ENCODE data around the gene SRRM2. TPM values are rescaled to one million over a fixed set of nuclear protein-coding genes. Genes with fewer than 3 reads are reported as not detected.

The SRRM2 gene
- total and polyA plus RNA-seq, 9 of the 15 experiments (the other 6 are each of a cell fraction or from before 2014, with no cell fraction given): 26.7 to 563 (median 81.1) TPM

GRCh38 chr16:2719328-2720063 is 32.9 kb upstream of the SRRM2 start (continued):
- no peak for TF ChIP-seq ILK (tag; IDR thresholded peaks at IDR 0.05; ENCODE audit: borderline replicate concordance, low read depth)
- TF ChIP-seq MYBL2 (IDR thresholded peaks at IDR 0.05; ENCODE audit: low read depth): no peak
- no peak for TF ChIP-seq MYBL2 (CRISPR knock-in tag; IDR thresholded peaks at IDR 0.05; ENCODE audit: borderline replicate concordance)
- no peak for TF ChIP-seq CGGBP1 (CRISPR knock-in tag; IDR thresholded peaks at IDR 0.05)
- no peak for TF ChIP-seq HDAC1 (IDR thresholded peaks at IDR 0.05)

- Histone ChIP-seq H3K79me2 (ENCODE audit: control insufficient read depth, insufficient read depth, low read length) (no peaks in the 10 kb centered on the region), H4K20me1 (replicated peaks; ENCODE audit: control insufficient read depth, insufficient read depth, low read length) (peaks cover 4% of the 10 kb centered on the region; the same call in 1 of the 2 replicates), H3K4me3 (peak within 1 kb of the TSS; percentile 51), H3K9me1 (ENCODE audit: control insufficient read depth, insufficient read depth, low read length) (no peaks in the 10 kb centered on the region), H3K4me1 (replicated peaks in 1 of 2; ENCODE audit: control insufficient read depth in 2 of 2, insufficient read depth in 2 of 2, low read length in 2 of 2) (peaks cover 2 to 60% of the 10 kb centered on the region in 2 experiments; a peak in 3 of 5 replicates), H3K27me3 (ENCODE audit: control insufficient read depth in 2 of 2, insufficient read depth in 2 of 2, low read length in 2 of 2) (peaks cover 0 to 2% of the 10 kb centered on the region in 2 experiments; a peak in 3 of 5 replicates), H3K9me3 (replicated peaks; ENCODE audit: control insufficient read depth, insufficient read depth, low read depth, low read length) (no peaks in the 10 kb centered on the region), H3K27ac (ENCODE audit: extremely low read depth, low read depth, low read length) (peak within 1 kb of the TSS; percentile 44), H3K4me2 (ENCODE audit: insufficient read depth, low read length) (peak within 1 kb of the TSS; percentile 65), H3K9ac (ENCODE audit: insufficient read depth in 1 of 2, low read depth in 2 of 2, low read length in 2 of 2) (peak within 1 kb of the TSS; percentile 64 to 92; a peak in 3 of 4 replicates), H2AFZ (ENCODE audit: low read depth, low read length) (peak within 1 kb of the TSS; percentile 69), H3K36me3 (ENCODE audit: control insufficient read depth, insufficient read depth, low read length) (no peaks in the 10 kb centered on the region)
- WGBS (ENCODE audit: insufficient coverage, low coverage, missing lambda C conversion rate): 90% methylated on average over 25 of the region's 26 CpGs
- intact Hi-C loops (cut with micrococcal nuclease) (no loop called here), in situ Hi-C loops (cut with MboI) (no loop called here)
- BruUV-seq (replicated peaks): no TSS peak
- ChIA-PET POLR2A (interaction anchor here (0.5 to 0.6 kb wide), 2 partner anchors 22 to 204 kb away, joined by 3 read pairs; no protein-coding TSS in a partner anchor), CTCF (ENCODE audit: low intra/inter-chr PET ratio) (no interaction called here)
- no peak for ATAC-seq
- DNase-seq (ENCODE audit: extremely low read depth in 1 of 4, low spot score in 3 of 4): no peak
- no peak for FAIRE-seq
- TF ChIP-seq PCBP1 (IDR thresholded peaks at IDR 0.05; ENCODE audit: low read depth, low read length, poor library complexity, severe bottlenecking) (peak; percentile 57), ZNF609 (CRISPR knock-in tag; IDR thresholded peaks at IDR 0.05; ENCODE audit: borderline replicate concordance) (no peak), ZBTB11 (CRISPR knock-in tag; IDR thresholded peaks at IDR 0.05) (no peak), ZBTB7A (IDR thresholded peaks at IDR 0.05; ENCODE audit: borderline replicate concordance, control insufficient read depth, low read depth, low read length) (peak; percentile 65; the same call in 1 of the 2 replicates), OTX1 (CRISPR knock-in tag; IDR thresholded peaks at IDR 0.05) (no peak)
Observed at GRCh38 chr16:2720064-2720457, 32.4 kb upstream of the SRRM2 start, which contains the start of gene PRSS27. PRSS27 (minus strand) TSS chr16:2720224; CDS start chr16:2720160, 64 bp downstream.
